GM12891 (cell line): Measurements from ENCODE around the gene PLEKHH2.
"Not testable (repeated sequence)": the region's sequence is repeated elsewhere in the genome, so short reads cannot be mapped to it uniquely, and the experiment has no call there.

Source experiments
- DNase-seq: peaks from one replicate; pipeline ENCODE4 v3.0.0; 2011; ENCODE audit warnings: low spot score; ENCODE audit not compliant: insufficient read length
- FAIRE-seq: peaks from 2 replicates; lab custom pipeline; 2011; peaks lifted over from hg19 to GRCh38; lab: Jason Lieb, UNC
- PAX5 ChIP-seq: IDR thresholded peaks from 2 replicates; pipeline ENCODE4 v1.6.1; 2011; ENCODE audit warnings: low read length, moderate library complexity, mild to moderate bottlenecking; ENCODE audit not compliant: insufficient read depth, severe bottlenecking
- POLR2A ChIP-seq: IDR thresholded peaks from 2 replicates; pipeline ENCODE4 v1.6.1; 2011; ENCODE audit warnings: low read depth, low read length, control low read depth
- POLR2AphosphoS5 ChIP-seq: IDR thresholded peaks from 2 replicates; pipeline ENCODE4 v1.6.1; 2011; ENCODE audit warnings: low read depth, low read length, control low read depth
- POU2F2 ChIP-seq: IDR thresholded peaks from 2 replicates; pipeline ENCODE4 v1.6.1; 2011; ENCODE audit warnings: low read depth, mild to moderate bottlenecking, control low read depth, low read length, moderate library complexity
- SPI1 ChIP-seq: IDR thresholded peaks from 2 replicates; pipeline ENCODE4 v1.6.1; 2011; ENCODE audit warnings: low read depth, low read length, control low read depth
- TAF1 ChIP-seq: IDR thresholded peaks from 2 replicates; pipeline ENCODE4 v1.6.1; 2011; ENCODE audit warnings: low read depth, low read length, control low read depth

Gene PLEKHH2

GRCh38 chr2:43689999-43690398 lies 52.9 kb downstream of the PLEKHH2 start:
- FAIRE-seq (no peak), DNase-seq (no peak)
- TF ChIP-seq PAX5 (no peak), TAF1 (no peak), POU2F2 (no peak), POLR2AphosphoS5 (no peak), SPI1 (no peak), POLR2A (no peak)

- FAIRE-seq (no peak), DNase-seq (no peak)
- TF ChIP-seq POLR2A (no peak), POU2F2 (no peak), SPI1 (no peak), POLR2AphosphoS5 (no peak), TAF1 (no peak), PAX5 (no peak)
Observed at GRCh38 chr2:43692428-43692994, 55.5 kb downstream of the PLEKHH2 start.

- DNase-seq, FAIRE-seq: not testable (repeated sequence)
Observed at GRCh38 chr2:43698140-43698539, 61.1 kb downstream of the PLEKHH2 start.

GRCh38 chr2:43699761-43700160 lies 62.7 kb downstream of the PLEKHH2 start:
- no peak for TF ChIP-seq POU2F2
- no peak for TF ChIP-seq PAX5
- TF ChIP-seq POLR2AphosphoS5: no peak
- TF ChIP-seq TAF1: no peak
- TF ChIP-seq POLR2A: no peak
- no peak for TF ChIP-seq SPI1
- FAIRE-seq (no peak), DNase-seq (no peak)

GRCh38 chr2:43701111-43701510 lies 64.1 kb downstream of the PLEKHH2 start:
- TF ChIP-seq TAF1 (no peak), SPI1 (no peak), POLR2AphosphoS5 (no peak), PAX5 (no peak), POLR2A (no peak), POU2F2 (no peak)
- DNase-seq: no peak
- no peak for FAIRE-seq

GRCh38 chr2:43707255-43708015 lies 70.4 kb downstream of the PLEKHH2 start:
- no peak for TF ChIP-seq POLR2A
- no peak for FAIRE-seq
- no peak for DNase-seq

GRCh38 chr2:43708178-43708577 lies 71.1 kb downstream of the PLEKHH2 start:
- FAIRE-seq (no peak), DNase-seq (no peak)
- TF ChIP-seq SPI1 (no peak), POLR2A (no peak), POU2F2 (no peak), POLR2AphosphoS5 (no peak), TAF1 (no peak)

GRCh38 chr2:43708891-43709290 lies 71.8 kb downstream of the PLEKHH2 start:
- DNase-seq (no peak), FAIRE-seq (no peak)
- TF ChIP-seq PAX5 (no peak), POLR2A (no peak), SPI1 (no peak), POLR2AphosphoS5 (no peak), TAF1 (no peak), POU2F2 (no peak)

GRCh38 chr2:43710866-43711265 lies 73.8 kb downstream of the PLEKHH2 start:
- DNase-seq (no peak), FAIRE-seq (no peak)
- no peak for TF ChIP-seq TAF1
- no peak for TF ChIP-seq POLR2AphosphoS5
- no peak for TF ChIP-seq PAX5
- TF ChIP-seq POLR2A: no peak
- no peak for TF ChIP-seq SPI1
- no peak for TF ChIP-seq POU2F2

GRCh38 chr2:43714164-43714563 lies 77.1 kb downstream of the PLEKHH2 start:
- FAIRE-seq: no peak

More at GRCh38 chr2:43714164-43714563, 77.1 kb downstream of the PLEKHH2 start:
- TF ChIP-seq PAX5 (no peak), TAF1 (no peak), POLR2A (no peak), POU2F2 (no peak), SPI1 (no peak), POLR2AphosphoS5 (no peak)
- DNase-seq: no peak
